Measurements from ENCODE around the gene P2RX5. TPM values are rescaled to one million over a fixed set of nuclear protein-coding genes. Genes with fewer than 3 reads are reported as not detected.

The P2RX5 gene
- total and polyA plus RNA-seq, 2 experiments from 2014 or later, result 7.5 to 13.6 TPM

GRCh38 chr17:3678821-3679530 is 17.0 kb downstream of the P2RX5 start:
- no peak for DNase-seq (ENCODE audit: low spot score)
- TF ChIP-seq ZNF331 (CRISPR knock-in tag; IDR thresholded peaks at IDR 0.05; ENCODE audit: low read depth) (no peak), CREB1 (CRISPR knock-in tag; IDR thresholded peaks at IDR 0.05; ENCODE audit: low read depth) (no peak), JUNB (IDR thresholded peaks at IDR 0.05; ENCODE audit: unreplicated experiment) (no peak), NANOG (IDR thresholded peaks at IDR 0.05; ENCODE audit: borderline replicate concordance) (no peak), ETS1 (IDR thresholded peaks at IDR 0.05) (no peak), POLR2AphosphoS5 (IDR thresholded peaks at IDR 0.05; ENCODE audit: low read depth) (no peak), ZNF114 (CRISPR knock-in tag; IDR thresholded peaks at IDR 0.05) (no peak), CTCF (conservative IDR thresholded peaks at IDR 0.05; ENCODE audit: low read depth in 2 of 2) (no peak), EZH2phosphoT487 (IDR thresholded peaks at IDR 0.05; ENCODE audit: unreplicated experiment) (no peak)
- no peaks in the 10 kb centered on the region for H4K20me1 ChIP-seq (replicated peaks; ENCODE audit: insufficient read depth)
- Mint-ChIP-seq H3K4me1 (peaks cover 8% of the 10 kb centered on the region; the same call in 2 of the 3 replicates), H3K36me3 (ENCODE audit: low read depth) (no peaks in the 10 kb centered on the region), H3K9me3 (no peaks in the 10 kb centered on the region), H3K4me3 (no peak overlapping the region), H3K27ac (no peak overlapping the region), H3K27me3 (ENCODE audit: insufficient read depth, low read depth, poor library complexity) (peaks cover 2% of the 10 kb centered on the region)
- H3K4me2 ChIP-seq, result no peak overlapping the region
- H3K36me3 ChIP-seq (ENCODE audit: insufficient read depth), result no peaks in the 10 kb centered on the region
- H3F3A ChIP-seq (replicated peaks; ENCODE audit: low read depth), result no peaks in the 10 kb centered on the region
- 0 out of 2 replicates have a peak overlapping the region, but pooled peaks have one; percentile 26 for H3K27ac ChIP-seq (ENCODE audit: low read depth)
- H3K27me3 ChIP-seq (ENCODE audit: insufficient read depth), result no peaks in the 10 kb centered on the region
- ATAC-seq, result no peak
- no peaks in the 10 kb centered on the region for H3K79me2 ChIP-seq (replicated peaks; ENCODE audit: insufficient read depth)
- no peaks in the 10 kb centered on the region for H3K4me1 ChIP-seq (ENCODE audit: insufficient read depth)
- H2AFZ ChIP-seq, result no peak overlapping the region
- no peaks in the 10 kb centered on the region for H3K9me2 ChIP-seq (ENCODE audit: insufficient read depth)
- H3K4me3 ChIP-seq, result no peak overlapping the region

- ATAC-seq (peak; percentile 84), DNase-seq (ENCODE audit: low spot score) (peak; percentile 75)
- TF ChIP-seq ETS1 (IDR thresholded peaks at IDR 0.05) (no peak), ZNF114 (CRISPR knock-in tag; IDR thresholded peaks at IDR 0.05) (no peak), CTCF (conservative IDR thresholded peaks at IDR 0.05; ENCODE audit: low read depth in 2 of 2) (peak; percentile 31 to 59; a peak in 3 of 4 replicates), POLR2AphosphoS5 (IDR thresholded peaks at IDR 0.05; ENCODE audit: low read depth) (no peak), REST (IDR thresholded peaks at IDR 0.05; ENCODE audit: unreplicated experiment) (no peak)
- Histone ChIP-seq H3K79me2 (replicated peaks; ENCODE audit: insufficient read depth) (no peaks in the 10 kb centered on the region), H3K36me3 (ENCODE audit: insufficient read depth) (no peaks in the 10 kb centered on the region), H3K4me1 (ENCODE audit: insufficient read depth) (no peaks in the 10 kb centered on the region), H2AFZ (no peak overlapping the region), H3K27me3 (ENCODE audit: insufficient read depth) (no peaks in the 10 kb centered on the region), H3K9me2 (ENCODE audit: insufficient read depth) (no peaks in the 10 kb centered on the region), H3K27ac (ENCODE audit: low read depth) (no peak overlapping the region), H3F3A (replicated peaks; ENCODE audit: low read depth) (0 out of 2 replicates have a peak, but pooled peaks cover under 1% of the 10 kb centered on the region), H3K4me2 (no peak overlapping the region), H4K20me1 (replicated peaks; ENCODE audit: insufficient read depth) (no peaks in the 10 kb centered on the region), H3K4me3 (no peak overlapping the region)
- Mint-ChIP-seq H3K9me3 (no peaks in the 10 kb centered on the region), H3K27ac (no peak overlapping the region), H3K4me3 (no peak overlapping the region), H3K36me3 (ENCODE audit: low read depth) (no peaks in the 10 kb centered on the region), H3K4me1 (peaks cover 10% of the 10 kb centered on the region), H3K27me3 (ENCODE audit: insufficient read depth, low read depth, poor library complexity) (peaks cover 2% of the 10 kb centered on the region)
Measured at GRCh38 chr17:3678095-3678820, 17.7 kb downstream of the P2RX5 start.

All from GM23338 (cell line).